HepG2 (cell line): Measurements from ENCODE around the gene CIT. TPM values are rescaled to one million over a fixed set of nuclear protein-coding genes. Genes with fewer than 3 reads are reported as not detected.

Experiments
- ATAC-seq: fragments of 200-7000 bp; cut with Tn5 transposase; 3 replicates; pipeline ENCODE4 v1.9.1; 2020; ENCODE audit warnings: mild to moderate bottlenecking, moderate library complexity
- BruUV-seq: library from RNA; stranded (reverse); fragments of 400-500 nt; replicated peaks from 2 replicates; lab custom pipeline; 2021; lab: Mats Ljungman, UMichigan
- CTCF ChIA-PET: fragments of 300-600 bp; formaldehyde crosslinking; extraction: SDS; loops from one replicate; lab custom pipeline; 2021; ENCODE audit warnings: low total read pairs, inconsistent platforms, low intra/inter-chr PET ratio; lab: Yijun Ruan, JAX
- POLR2A ChIA-PET: fragments of 350-600 bp; sonication (Branson Sonifier 250); formaldehyde crosslinking; loops from one replicate; lab custom pipeline; 2020; ENCODE audit warnings: antibody characterized with exemption, inconsistent platforms; lab: Yijun Ruan, JAX
- DNase-seq: peaks from one replicate; pipeline ENCODE4 v3.0.0-alpha.2; 2015; ENCODE audit warnings: low spot score
- FAIRE-seq: peaks from 3 replicates; lab custom pipeline; 2011; peaks lifted over from hg19 to GRCh38; lab: Jason Lieb, UNC
- H2AFZ ChIP-seq: one replicate; pipeline ENCODE4 v1.6.1; 2011; ENCODE audit warnings: low read length, inconsistent platforms
- H3K27ac ChIP-seq: fragments of 300-600 bp; 3 replicates; pipeline ENCODE4 v1.8.0; 2011; ENCODE audit warnings: mixed run types, mild to moderate bottlenecking, mixed read lengths, low read length, inconsistent platforms; ENCODE audit not compliant: insufficient read depth; ENCODE audit errors: extremely low read length
- H3K27me3 ChIP-seq, 2 experiments: fragments of 200-600 bp in 1 of 2; 2 replicates in 1 of 2; 3 replicates in 1 of 2; pipeline versions ENCODE4 v1.6.0 to v1.8.0; 2011; ENCODE audit warnings: low read length in 2 of 2, mild to moderate bottlenecking in 2 of 2, moderate library complexity in 2 of 2, inconsistent platforms in 1 of 2; ENCODE audit not compliant: insufficient read depth in 2 of 2, control insufficient read depth in 1 of 2
- H3K36me3 ChIP-seq, 2 experiments: fragments of 200-600 bp in 1 of 2; replicated peaks in 1 of 2; 2 replicates in 1 of 2; 3 replicates in 1 of 2; pipeline versions ENCODE4 v1.5.1 to v1.8.0; 2011; ENCODE audit warnings: low read length in 2 of 2, inconsistent platforms in 1 of 2; ENCODE audit not compliant: insufficient read depth in 2 of 2, control insufficient read depth in 1 of 2
- H3K4me1 ChIP-seq: 2 replicates; pipeline ENCODE4 v1.5.1; 2012; ENCODE audit warnings: low read length, inconsistent platforms; ENCODE audit not compliant: insufficient read depth
- H3K4me2 ChIP-seq: 2 replicates; pipeline ENCODE4 v1.6.0; 2011; ENCODE audit warnings: low read depth, low read length, inconsistent platforms
- H3K4me3 ChIP-seq, 3 experiments: fragments of 200-600 bp in 1 of 3; sonication (generic), shearing (Covaris generic) in 1 of 3; replicated peaks in 1 of 3; 2 replicates each; pipeline ENCODE4 v1.5.1; 2011 to 2016; ENCODE audit warnings: low read length in 3 of 3, inconsistent platforms in 2 of 3, low read depth in 2 of 3, mild to moderate bottlenecking in 2 of 3, control low read depth in 1 of 3, mixed read lengths in 1 of 3; ENCODE audit not compliant: insufficient read depth in 1 of 3
- H3K79me2 ChIP-seq: one replicate; pipeline ENCODE4 v1.6.1; 2011; ENCODE audit warnings: low read length, inconsistent platforms; ENCODE audit not compliant: insufficient read depth
- H3K9ac ChIP-seq: 2 replicates; pipeline ENCODE4 v1.6.0; 2011; ENCODE audit warnings: mild to moderate bottlenecking, low read depth, low read length, inconsistent platforms; ENCODE audit not compliant: insufficient read depth
- H3K9me3 ChIP-seq: 2 replicates; pipeline ENCODE4 v1.5.1; 2012; ENCODE audit warnings: mild to moderate bottlenecking, low read length
- H4K20me1 ChIP-seq: 2 replicates; pipeline ENCODE4 v1.6.0; 2011; ENCODE audit warnings: inconsistent platforms, mild to moderate bottlenecking, low read length, moderate library complexity; ENCODE audit not compliant: insufficient read depth
- HHEX ChIP-seq: IDR thresholded peaks from 2 replicates; pipeline ENCODE4 v1.6.1; 2016; ENCODE audit warnings: control low read depth
- KDM1A ChIP-seq: IDR thresholded peaks from 2 replicates; pipeline ENCODE4 v1.6.1; 2016; ENCODE audit warnings: missing compliant biosample characterization
- MED1 ChIP-seq: sonication (generic); formaldehyde crosslinking; IDR thresholded peaks from 2 replicates; pipeline ENCODE4 v1.4.0; 2020; ENCODE audit warnings: missing genetic modification reagents
- MXI1 ChIP-seq: IDR thresholded peaks from 3 replicates; pipeline ENCODE4 v1.6.1; 2012; ENCODE audit warnings: low read depth, low read length, inconsistent platforms, borderline replicate concordance
- SIX1 ChIP-seq: sonication (generic); formaldehyde crosslinking; IDR thresholded peaks from 2 replicates; pipeline ENCODE4 v1.4.0; 2020; ENCODE audit warnings: missing genetic modification reagents, borderline replicate concordance
- YEATS4 ChIP-seq: sonication (generic); formaldehyde crosslinking; IDR thresholded peaks from 2 replicates; pipeline ENCODE4 v1.4.0; 2020; ENCODE audit warnings: missing genetic modification reagents, borderline replicate concordance
- ZMAT5 ChIP-seq: sonication (generic); formaldehyde crosslinking; IDR thresholded peaks from 2 replicates; pipeline ENCODE4 v1.5.0; 2020; ENCODE audit warnings: mild to moderate bottlenecking, low read depth, missing genetic modification reagents, borderline replicate concordance
- ZNF12 ChIP-seq: sonication (generic); formaldehyde crosslinking; IDR thresholded peaks from 2 replicates; pipeline ENCODE4 v1.5.0; 2020; ENCODE audit warnings: missing genetic modification reagents
- ZNF230 ChIP-seq: sonication (generic); formaldehyde crosslinking; IDR thresholded peaks from 2 replicates; pipeline ENCODE4 v1.4.0; 2020; ENCODE audit warnings: mild to moderate bottlenecking, missing genetic modification reagents
- ZNF292 ChIP-seq: sonication (generic); formaldehyde crosslinking; IDR thresholded peaks from 2 replicates; pipeline ENCODE4 v1.8.1; 2022; ENCODE audit warnings: mild to moderate bottlenecking, low read depth, missing genetic modification reagents, borderline replicate concordance
- ZNF460 ChIP-seq: sonication (generic); formaldehyde crosslinking; IDR thresholded peaks from 2 replicates; pipeline ENCODE4 v1.5.1; 2020; ENCODE audit warnings: missing genetic modification reagents, mild to moderate bottlenecking, borderline replicate concordance
- ZNF607 ChIP-seq: sonication (generic); formaldehyde crosslinking; IDR thresholded peaks from 2 replicates; pipeline ENCODE4 v1.5.1; 2020; ENCODE audit warnings: missing genetic modification reagents, mild to moderate bottlenecking, borderline replicate concordance
- ZNF678 ChIP-seq: sonication (generic); formaldehyde crosslinking; IDR thresholded peaks from 2 replicates; pipeline ENCODE4 v1.4.0; 2020; ENCODE audit warnings: mild to moderate bottlenecking, missing genetic modification reagents
- WGBS: methylation state at CpG from one replicate; pipeline ENCODE4 v1.1.6; 2017; ENCODE audit warnings: low lambda C conversion rate; 5-methylcytosine and 5-hydroxymethylcytosine counted together
- in situ Hi-C: cut with HindIII; loops from 2 replicates; pipeline ENCODE4 v1.10.0; 2017; ENCODE audit warnings: low pct_unique_long_range_greater_than_20kb; ENCODE audit not compliant: extremely low pct_ligation_motif_present
- intact Hi-C: fragments of 100-400 bp; cut with micrococcal nuclease; formaldehyde crosslinking; loops from one replicate; pipeline ENCODE4 v1.10.0; 2022; ENCODE audit not compliant: unreplicated experiment
- polyA plus RNA-seq, 8 experiments: library from polyadenylated mRNA; depleted of rRNA in 3 of 8; stranded (reverse) in 7 of 8; unstranded in 1 of 8; fragments of >200 nt; fragmentation: Illumina TruSeq in 4 of 8; extraction: Trizol in 4 of 8; gene quantifications; 2 replicates each; pipeline versions ENCODE4 v1.2.1 to v1.2.3, GENCODE V29; 2011 to 2016; ENCODE audit warnings: low read depth in 4 of 8, missing spikeins in 1 of 8, mixed read lengths in 1 of 8; ENCODE audit not compliant: insufficient read depth in 1 of 8
- total RNA-seq, 5 experiments: library from RNA; depleted of rRNA; stranded (reverse); fragments of >200 nt; fragmentation: Illumina TruSeq; extraction: Trizol; gene quantifications; 2 replicates each; pipeline ENCODE4 v1.2.3, GENCODE V29; 2016; ENCODE audit warnings: low read depth in 1 of 5
- TF ChIP-seq, protein P1 (sequence below), 2 experiments: IDR thresholded peaks; 2 replicates each; pipeline ENCODE4 v1.6.1; 2011 to 2012; ENCODE audit warnings: low read length in 2 of 2, borderline replicate concordance in 1 of 2, low read depth in 1 of 2, mild to moderate bottlenecking in 1 of 2, moderate library complexity in 1 of 2
- TF ChIP-seq, protein P2 (sequence below): sonication (generic); formaldehyde crosslinking; IDR thresholded peaks from 2 replicates; pipeline ENCODE4 v1.4.0; 2020; ENCODE audit warnings: missing genetic modification reagents

Gene CIT
- total and polyA plus RNA-seq, 2 of the 13 experiments (the other 11 are each of a cell fraction or from before 2014, with no cell fraction given): 7.7 to 11.7 TPM

GRCh38 chr12:119674560-119674959, 202.6 kb downstream of the CIT start:
- BruUV-seq: no TSS peak
- 100% methylated on average over 2 of the region's 4 CpGs for WGBS
- ChIA-PET POLR2A (interaction anchor here (2.3 kb wide), 1 partner anchor 9 kb away, joined by 6 read pairs; no protein-coding TSS in a partner anchor), CTCF (no interaction called here)
- H3K9ac ChIP-seq: no peak overlapping the region
- peaks cover 36 to 89% of the 10 kb centered on the region in 2 experiments for H3K36me3 ChIP-seq
- in situ Hi-C loops (no loop called here), intact Hi-C loops (no loop called here)
- DNase-seq (no peak), ATAC-seq (no peak), FAIRE-seq (no peak)
- H3K27me3 ChIP-seq: no peaks in the 10 kb centered on the region
- TF ChIP-seq ZMAT5 (CRISPR knock-in tag) (no peak), ZNF460 (CRISPR knock-in tag) (no peak)
- H3K79me2 ChIP-seq: peaks cover 4% of the 10 kb centered on the region
- H3K4me3 ChIP-seq: no peak overlapping the region
- no peak overlapping the region for H3K27ac ChIP-seq
- peaks cover 11% of the 10 kb centered on the region for H4K20me1 ChIP-seq
- peaks cover 31% of the 10 kb centered on the region for H3K4me1 ChIP-seq
- H3K9me3 ChIP-seq: no peaks in the 10 kb centered on the region
- no peak overlapping the region for H2AFZ ChIP-seq
- no peak overlapping the region for H3K4me2 ChIP-seq

- Histone ChIP-seq H3K4me3 (no peak overlapping the region), H4K20me1 (peaks cover 12% of the 10 kb centered on the region), H3K4me1 (peaks cover 26% of the 10 kb centered on the region), H3K36me3 (peaks cover 36 to 80% of the 10 kb centered on the region in 2 experiments), H3K4me2 (no peak overlapping the region), H3K9me3 (no peaks in the 10 kb centered on the region), H2AFZ (no peak overlapping the region), H3K27ac (no peak overlapping the region), H3K9ac (no peak overlapping the region), H3K79me2 (peaks cover 6% of the 10 kb centered on the region), H3K27me3 (no peaks in the 10 kb centered on the region)
- ATAC-seq: no peak
- in situ Hi-C loops (no loop called here), intact Hi-C loops (no loop called here)
- ChIA-PET CTCF (no interaction called here), POLR2A (interaction anchor here (2.3 kb wide), 1 partner anchor 10 kb away, joined by 6 read pairs; no protein-coding TSS in a partner anchor)
- no TSS peak for BruUV-seq
- 94% methylated on average over 7 of the region's 7 CpGs for WGBS
- FAIRE-seq: no peak
- DNase-seq: no peak
- TF ChIP-seq, protein P1, sequence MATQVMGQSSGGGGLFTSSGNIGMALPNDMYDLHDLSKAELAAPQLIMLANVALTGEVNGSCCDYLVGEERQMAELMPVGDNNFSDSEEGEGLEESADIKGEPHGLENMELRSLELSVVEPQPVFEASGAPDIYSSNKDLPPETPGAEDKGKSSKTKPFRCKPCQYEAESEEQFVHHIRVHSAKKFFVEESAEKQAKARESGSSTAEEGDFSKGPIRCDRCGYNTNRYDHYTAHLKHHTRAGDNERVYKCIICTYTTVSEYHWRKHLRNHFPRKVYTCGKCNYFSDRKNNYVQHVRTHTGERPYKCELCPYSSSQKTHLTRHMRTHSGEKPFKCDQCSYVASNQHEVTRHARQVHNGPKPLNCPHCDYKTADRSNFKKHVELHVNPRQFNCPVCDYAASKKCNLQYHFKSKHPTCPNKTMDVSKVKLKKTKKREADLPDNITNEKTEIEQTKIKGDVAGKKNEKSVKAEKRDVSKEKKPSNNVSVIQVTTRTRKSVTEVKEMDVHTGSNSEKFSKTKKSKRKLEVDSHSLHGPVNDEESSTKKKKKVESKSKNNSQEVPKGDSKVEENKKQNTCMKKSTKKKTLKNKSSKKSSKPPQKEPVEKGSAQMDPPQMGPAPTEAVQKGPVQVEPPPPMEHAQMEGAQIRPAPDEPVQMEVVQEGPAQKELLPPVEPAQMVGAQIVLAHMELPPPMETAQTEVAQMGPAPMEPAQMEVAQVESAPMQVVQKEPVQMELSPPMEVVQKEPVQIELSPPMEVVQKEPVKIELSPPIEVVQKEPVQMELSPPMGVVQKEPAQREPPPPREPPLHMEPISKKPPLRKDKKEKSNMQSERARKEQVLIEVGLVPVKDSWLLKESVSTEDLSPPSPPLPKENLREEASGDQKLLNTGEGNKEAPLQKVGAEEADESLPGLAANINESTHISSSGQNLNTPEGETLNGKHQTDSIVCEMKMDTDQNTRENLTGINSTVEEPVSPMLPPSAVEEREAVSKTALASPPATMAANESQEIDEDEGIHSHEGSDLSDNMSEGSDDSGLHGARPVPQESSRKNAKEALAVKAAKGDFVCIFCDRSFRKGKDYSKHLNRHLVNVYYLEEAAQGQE (IDR thresholded peaks at IDR 0.05; ENCODE audit: borderline replicate concordance in 1 of 2, low read depth in 1 of 2, low read length in 2 of 2): no peak
- TF ChIP-seq YEATS4 (CRISPR knock-in tag): no peak
- TF ChIP-seq KDM1A (CRISPR knock-in tag): no peak
- no peak for TF ChIP-seq ZNF12 (CRISPR knock-in tag)
- no peak for TF ChIP-seq ZNF607 (CRISPR knock-in tag)
- no peak for TF ChIP-seq ZNF230
- TF ChIP-seq MED1 (CRISPR knock-in tag): no peak
- TF ChIP-seq MXI1: no peak
- TF ChIP-seq SIX1 (CRISPR knock-in tag): no peak
- TF ChIP-seq, protein P2, sequence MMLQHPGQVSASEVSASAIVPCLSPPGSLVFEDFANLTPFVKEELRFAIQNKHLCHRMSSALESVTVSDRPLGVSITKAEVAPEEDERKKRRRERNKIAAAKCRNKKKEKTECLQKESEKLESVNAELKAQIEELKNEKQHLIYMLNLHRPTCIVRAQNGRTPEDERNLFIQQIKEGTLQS (CRISPR knock-in tag): no peak
- no peak for TF ChIP-seq ZNF292 (CRISPR knock-in tag)
- no peak for TF ChIP-seq HHEX (CRISPR knock-in tag)
- no peak for TF ChIP-seq ZNF678 (CRISPR knock-in tag)
These were observed 203.5 kb downstream of the CIT start for GRCh38 chr12:119673634-119674033.
